ENCODE data around the gene ZNF302. TPM values are rescaled to one million over a fixed set of nuclear protein-coding genes. Genes with fewer than 3 reads are reported as not detected.

Gene ZNF302
- total RNA-seq, 3 donors from 2014 or later (not counting 1 experiment from before 2014, with no cell fraction given), result 13.8 to 23.6 (median 17.8) TPM

DNA sequence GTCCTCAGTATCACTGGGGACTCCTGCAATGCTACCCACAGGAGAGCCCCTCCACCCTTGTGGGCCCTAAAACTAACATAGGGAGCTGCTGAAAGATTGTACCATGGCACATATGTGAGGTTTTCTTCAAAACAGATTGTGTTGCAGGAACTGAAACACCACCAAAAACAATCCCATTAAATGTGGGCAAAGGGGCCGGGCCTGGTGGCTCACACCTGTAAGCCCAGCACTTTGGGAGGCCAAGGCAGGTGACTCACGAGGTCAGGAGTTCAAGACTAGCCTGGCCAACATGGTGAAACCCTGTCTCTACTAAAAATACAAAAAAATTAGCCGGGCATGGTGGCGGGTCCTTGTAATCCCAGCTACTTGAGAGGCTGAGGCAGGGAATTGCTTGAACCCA is 35.2 kb upstream of the ZNF302 start:
- Histone ChIP-seq H3K27ac (ENCODE audit: low read length) (no peak overlapping the region), H3K4me1 (ENCODE audit: control insufficient read depth, insufficient read depth, low read length) (no peaks in the 10 kb centered on the region), H3K36me3 (ENCODE audit: control insufficient read depth, insufficient read depth, low read length) (no peaks in the 10 kb centered on the region), H3K9me3 (ENCODE audit: control insufficient read depth, insufficient read depth, low read length) (no peaks in the 10 kb centered on the region), H3K27me3 (ENCODE audit: control insufficient read depth, insufficient read depth, low read length) (no peaks in the 10 kb centered on the region), H3K4me3 (ENCODE audit: low read length) (no peak overlapping the region)
- TF ChIP-seq CTCF (IDR thresholded peaks at IDR 0.05), result no peak
- ATAC-seq (no peak), DNase-seq (no peak)
- peaks cover 0 to under 1% of the 10 kb centered on the region in 2 donors for H3K27me3 Mint-ChIP-seq (ENCODE audit: low read depth in 2 of 2)
- intact Hi-C loops (cut with micrococcal nuclease), result no loop called here
- H3K36me3 Mint-ChIP-seq, result no peaks in the 10 kb centered on the region
- no peak overlapping the region for H3K4me3 Mint-ChIP-seq
- WGBS (ENCODE audit: insufficient coverage), result 79% methylated on average over 4 of the region's 4 CpGs
- H3K4me1 Mint-ChIP-seq, result no peaks in the 10 kb centered on the region
- no peak overlapping the region for H3K27ac Mint-ChIP-seq
- no peaks in the 10 kb centered on the region for H3K9me3 Mint-ChIP-seq

DNA sequence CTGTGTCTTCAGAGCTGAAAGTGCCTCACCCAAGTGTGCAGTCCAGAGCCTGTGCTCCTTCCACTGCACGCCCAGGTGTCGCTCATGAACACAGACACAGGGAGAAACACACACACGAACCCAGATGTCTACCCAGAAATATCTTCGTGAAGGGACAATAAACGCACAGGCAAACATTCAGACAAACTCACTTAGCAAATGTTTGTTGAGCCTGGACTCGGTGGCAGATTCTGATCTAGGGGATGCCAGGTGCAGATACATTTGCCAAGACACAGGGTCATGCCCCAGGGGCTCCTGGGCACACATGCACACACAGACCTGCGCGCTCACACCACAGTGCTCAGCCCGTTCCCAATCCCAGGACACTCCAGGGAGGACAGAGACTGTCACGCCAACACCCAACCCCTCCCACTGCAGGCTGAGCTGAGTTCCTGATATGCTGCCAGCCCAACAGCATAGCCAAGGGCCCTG is 32.5 kb upstream of the ZNF302 start:
- no peaks in the 10 kb centered on the region for H3K4me1 ChIP-seq (ENCODE audit: control insufficient read depth, insufficient read depth, low read length)
- no peak for TF ChIP-seq CTCF (IDR thresholded peaks at IDR 0.05)
- H3K36me3 ChIP-seq (ENCODE audit: control insufficient read depth, insufficient read depth, low read length), result no peaks in the 10 kb centered on the region
- H3K27me3 ChIP-seq (ENCODE audit: control insufficient read depth, insufficient read depth, low read length), result no peaks in the 10 kb centered on the region
- ATAC-seq (no peak), DNase-seq (no peak)
- intact Hi-C loops (cut with micrococcal nuclease), result no loop called here
- no peak overlapping the region for H3K4me3 Mint-ChIP-seq
- H3K4me3 ChIP-seq (ENCODE audit: low read length), result no peak overlapping the region
- H3K9me3 Mint-ChIP-seq, result no peaks in the 10 kb centered on the region
- no peaks in the 10 kb centered on the region for H3K36me3 Mint-ChIP-seq
- 90% methylated on average over 10 of the region's 10 CpGs for WGBS (ENCODE audit: insufficient coverage)
- H3K27me3 Mint-ChIP-seq (ENCODE audit: low read depth in 2 of 2), result peaks cover 0 to 3% of the 10 kb centered on the region in 2 donors
- H3K4me1 Mint-ChIP-seq, result no peaks in the 10 kb centered on the region
- no peaks in the 10 kb centered on the region for H3K9me3 ChIP-seq (ENCODE audit: control insufficient read depth, insufficient read depth, low read length)
- H3K27ac Mint-ChIP-seq, result no peak overlapping the region
- H3K27ac ChIP-seq (ENCODE audit: low read length), result no peak overlapping the region

DNA sequence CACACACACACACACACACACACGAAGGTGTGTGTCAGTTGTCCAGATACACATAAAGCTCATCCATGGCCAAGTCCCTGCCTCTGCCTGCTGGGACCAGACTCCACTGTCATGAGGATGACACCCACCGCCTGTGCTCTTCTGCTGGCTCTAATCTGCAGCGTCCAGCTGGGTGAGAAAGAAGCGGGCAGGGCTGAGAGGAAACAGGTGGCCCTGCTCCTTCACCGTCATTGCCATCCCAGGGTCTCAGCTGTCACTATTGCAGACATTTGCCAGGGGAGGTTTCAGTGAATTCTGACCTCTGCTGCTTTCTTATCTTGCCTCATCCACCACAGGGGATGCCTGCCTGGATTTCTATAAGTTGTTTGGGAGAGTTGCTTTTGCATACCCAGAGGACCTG is 31.9 kb upstream of the ZNF302 start:
- intact Hi-C loops (cut with micrococcal nuclease), result no loop called here
- no peak for DNase-seq
- no peaks in the 10 kb centered on the region for H3K4me1 ChIP-seq (ENCODE audit: control insufficient read depth, insufficient read depth, low read length)
- no peaks in the 10 kb centered on the region for H3K9me3 Mint-ChIP-seq
- no peak overlapping the region for H3K27ac Mint-ChIP-seq
- H3K4me3 ChIP-seq (ENCODE audit: low read length), result no peak overlapping the region
- ATAC-seq, result no peak
- H3K4me1 Mint-ChIP-seq, result no peaks in the 10 kb centered on the region
- no peak overlapping the region for H3K4me3 Mint-ChIP-seq
- peaks cover 0 to 3% of the 10 kb centered on the region in 2 donors for H3K27me3 Mint-ChIP-seq (ENCODE audit: low read depth in 2 of 2)
- no peaks in the 10 kb centered on the region for H3K9me3 ChIP-seq (ENCODE audit: control insufficient read depth, insufficient read depth, low read length)
- 71% methylated on average over 5 of the region's 5 CpGs for WGBS (ENCODE audit: insufficient coverage)
- no peaks in the 10 kb centered on the region for H3K36me3 Mint-ChIP-seq
- H3K27me3 ChIP-seq (ENCODE audit: control insufficient read depth, insufficient read depth, low read length), result no peaks in the 10 kb centered on the region
- TF ChIP-seq CTCF (IDR thresholded peaks at IDR 0.05), result no peak
- no peaks in the 10 kb centered on the region for H3K36me3 ChIP-seq (ENCODE audit: control insufficient read depth, insufficient read depth, low read length)
- no peak overlapping the region for H3K27ac ChIP-seq (ENCODE audit: low read length)

DNA sequence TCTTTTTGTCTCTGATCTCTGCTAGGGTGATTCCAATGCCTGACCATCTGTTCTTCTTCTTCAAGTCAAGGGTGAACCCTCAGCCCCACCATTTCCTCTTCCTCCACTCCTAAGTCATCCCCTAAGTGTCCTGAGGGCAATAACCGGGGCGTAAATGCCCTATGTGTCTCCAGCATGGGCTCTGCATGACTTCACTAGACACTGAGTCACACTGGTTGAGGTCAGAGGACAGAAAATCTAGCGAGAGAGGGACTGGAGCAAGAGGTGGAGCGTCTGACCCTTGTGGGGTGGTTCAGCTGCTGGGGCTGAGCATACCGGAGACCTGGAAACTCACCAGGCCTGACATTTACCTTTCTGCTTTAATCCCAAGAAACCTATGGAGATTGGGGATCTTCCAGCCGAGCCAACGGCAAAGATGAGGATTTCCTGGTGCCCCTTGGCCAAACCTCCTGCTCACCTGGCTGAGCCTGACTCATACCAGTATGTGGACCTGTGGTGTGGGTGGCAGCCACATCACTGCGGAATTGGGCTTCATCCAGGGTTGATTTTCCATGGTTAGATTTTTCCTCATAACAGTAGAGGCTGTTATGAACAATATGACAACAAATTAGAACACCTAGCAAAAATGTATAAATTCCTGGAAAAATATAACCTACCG is 27.5 kb upstream of the ZNF302 start:
- ATAC-seq (no peak), DNase-seq (no peak)
- Mint-ChIP-seq H3K4me1 (peaks cover 0 to 9% of the 10 kb centered on the region in 2 donors), H3K36me3 (peaks cover 7% of the 10 kb centered on the region), H3K9me3 (peaks cover 2 to 3% of the 10 kb centered on the region in 2 donors), H3K4me3 (no peak overlapping the region), H3K27me3 (ENCODE audit: low read depth in 2 of 2) (peaks cover 14 to 19% of the 10 kb centered on the region in 2 donors), H3K27ac (no peak overlapping the region)
- intact Hi-C loops (cut with micrococcal nuclease), result no loop called here
- H3K9me3 ChIP-seq (ENCODE audit: control insufficient read depth, insufficient read depth, low read length), result no peaks in the 10 kb centered on the region
- no peaks in the 10 kb centered on the region for H3K27me3 ChIP-seq (ENCODE audit: control insufficient read depth, insufficient read depth, low read length)
- no peak overlapping the region for H3K4me3 ChIP-seq (ENCODE audit: low read length)
- H3K36me3 ChIP-seq (ENCODE audit: control insufficient read depth, insufficient read depth, low read length), result no peaks in the 10 kb centered on the region
- TF ChIP-seq CTCF (IDR thresholded peaks at IDR 0.05), result no peak
- 93% methylated on average over 9 of the region's 9 CpGs for WGBS (ENCODE audit: insufficient coverage)
- no peaks in the 10 kb centered on the region for H3K4me1 ChIP-seq (ENCODE audit: control insufficient read depth, insufficient read depth, low read length)
- no peak overlapping the region for H3K27ac ChIP-seq (ENCODE audit: low read length)
